ENCODE data around the gene NKTR. TPM values are rescaled to one million over a fixed set of nuclear protein-coding genes. Genes with fewer than 3 reads are reported as not detected.

Gene NKTR
- total RNA-seq, 1 donor from 2014 or later, result 80.9 TPM

DNA sequence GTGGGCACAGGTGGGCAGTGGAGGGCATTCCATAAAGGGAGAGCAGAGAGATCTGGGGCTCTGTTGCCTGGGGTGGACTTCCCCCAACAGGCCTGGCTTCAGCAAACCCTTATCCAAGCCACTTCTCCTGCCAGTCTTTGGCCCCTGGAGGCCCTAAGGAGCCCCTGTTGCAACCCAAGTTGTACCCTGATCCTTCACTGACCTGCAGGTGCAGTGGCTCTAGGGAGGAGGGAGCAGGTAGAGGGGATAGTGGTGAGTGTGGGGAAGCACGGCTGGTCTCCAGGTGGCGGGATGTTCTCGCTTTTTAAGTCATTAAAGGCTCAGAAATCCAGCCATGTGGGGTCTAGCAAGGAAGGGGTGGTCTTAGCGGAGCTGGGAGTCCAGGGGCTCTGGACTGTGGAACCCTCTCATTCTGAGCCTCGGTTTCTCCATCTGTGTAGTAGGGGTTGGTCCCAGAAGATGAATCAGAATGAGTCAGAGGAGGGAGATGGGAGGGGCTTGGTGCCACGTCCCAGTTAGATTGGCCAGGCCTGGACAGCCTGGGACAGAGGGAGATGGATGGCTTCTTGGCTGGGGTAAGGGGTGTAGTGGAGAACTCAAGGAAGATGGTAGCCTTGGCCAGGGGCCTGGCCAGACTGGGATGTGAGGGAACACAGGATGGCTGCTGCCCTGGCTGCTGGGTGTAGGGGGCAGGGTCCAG is 55.6 kb downstream of the NKTR start:
- Mint-ChIP-seq H3K27ac (no peak overlapping the region), H3K27me3 (peaks cover 5% of the 10 kb centered on the region), H3K36me3 (ENCODE audit: low read depth) (no peaks in the 10 kb centered on the region), H3K4me3 (peak overlapping the region; percentile 17), H3K9me3 (no peaks in the 10 kb centered on the region), H3K4me1 (peaks cover 19% of the 10 kb centered on the region)
- DNase-seq, result no peak
- intact Hi-C loops (cut with micrococcal nuclease), result no loop called here

DNA sequence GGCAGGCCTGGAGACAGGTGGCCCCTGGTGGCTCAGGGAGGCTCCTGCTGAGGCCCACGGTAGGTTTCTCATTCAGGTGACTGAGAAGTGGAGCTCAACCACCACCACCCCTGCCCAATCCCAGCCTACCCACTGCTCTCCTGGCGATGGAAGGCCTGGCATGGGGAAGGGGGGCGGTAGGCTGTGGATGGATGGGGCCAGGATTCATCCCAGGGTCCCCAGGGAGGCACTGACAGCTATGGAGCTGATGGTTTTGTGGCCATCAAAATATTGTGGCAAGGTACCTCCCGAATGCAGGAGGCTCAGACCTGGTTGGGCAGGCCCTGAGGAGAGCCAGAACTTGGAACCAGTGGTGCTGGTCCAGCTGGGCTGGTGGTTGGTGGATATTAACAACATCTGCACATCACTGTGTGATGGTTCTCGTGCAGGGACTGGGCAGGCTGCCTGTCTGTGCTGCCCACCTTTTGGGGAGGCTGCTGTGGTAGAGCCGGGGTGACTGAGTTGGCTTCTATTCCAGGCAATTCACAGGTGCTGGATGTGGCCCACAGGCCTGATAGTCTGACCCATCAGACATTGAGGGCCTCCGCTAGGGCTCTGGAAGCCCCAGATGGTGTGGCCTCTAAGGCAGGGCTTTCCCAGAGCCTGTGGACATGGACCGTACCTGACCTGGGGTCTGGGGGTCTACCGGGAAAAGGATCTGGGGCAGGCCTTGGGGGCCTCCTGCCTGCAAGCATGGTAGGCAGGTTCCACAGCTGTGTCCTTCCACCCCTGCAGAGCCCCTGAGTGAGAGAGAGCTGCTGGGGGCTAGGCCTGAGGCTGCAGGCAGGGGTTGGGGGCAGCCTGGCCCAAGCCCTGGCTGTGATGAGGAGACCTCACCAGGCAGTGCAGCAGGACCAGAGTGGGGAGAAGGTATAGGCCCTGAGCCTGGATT is 56.5 kb downstream of the NKTR start:
- no peak for DNase-seq
- Mint-ChIP-seq H3K9me3 (no peaks in the 10 kb centered on the region), H3K4me1 (peaks cover 18% of the 10 kb centered on the region), H3K27me3 (peaks cover 5% of the 10 kb centered on the region), H3K36me3 (ENCODE audit: low read depth) (no peaks in the 10 kb centered on the region), H3K4me3 (peak overlapping the region; percentile 17), H3K27ac (no peak overlapping the region)
- intact Hi-C loops (cut with micrococcal nuclease), result no loop called here

DNA sequence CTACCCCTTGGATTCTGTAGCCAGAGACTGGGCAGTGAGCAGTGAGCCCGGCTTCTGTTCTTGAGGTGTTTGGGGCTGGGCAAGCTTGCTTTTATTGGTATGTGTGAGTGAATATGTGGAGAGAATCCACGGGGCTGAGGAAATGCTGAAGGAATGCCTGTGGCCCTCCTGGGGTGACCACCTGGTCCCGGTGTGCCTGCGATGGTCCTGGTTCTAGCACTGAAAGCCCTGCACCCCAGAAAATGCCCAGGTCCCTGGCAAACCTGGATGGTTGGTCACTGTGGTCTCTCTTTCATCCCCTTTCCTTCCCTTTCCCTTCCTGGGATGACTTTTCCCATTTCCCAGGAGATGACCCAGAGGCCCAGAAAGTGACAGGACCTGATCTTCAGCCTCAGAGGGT is 57.2 kb downstream of the NKTR start:
- Mint-ChIP-seq H3K4me3 (no peak overlapping the region), H3K36me3 (ENCODE audit: low read depth) (no peaks in the 10 kb centered on the region), H3K4me1 (peaks cover 11% of the 10 kb centered on the region), H3K9me3 (no peaks in the 10 kb centered on the region), H3K27ac (no peak overlapping the region), H3K27me3 (peaks cover 5% of the 10 kb centered on the region)
- intact Hi-C loops (cut with micrococcal nuclease), result no loop called here
- DNase-seq, result no peak

DNA sequence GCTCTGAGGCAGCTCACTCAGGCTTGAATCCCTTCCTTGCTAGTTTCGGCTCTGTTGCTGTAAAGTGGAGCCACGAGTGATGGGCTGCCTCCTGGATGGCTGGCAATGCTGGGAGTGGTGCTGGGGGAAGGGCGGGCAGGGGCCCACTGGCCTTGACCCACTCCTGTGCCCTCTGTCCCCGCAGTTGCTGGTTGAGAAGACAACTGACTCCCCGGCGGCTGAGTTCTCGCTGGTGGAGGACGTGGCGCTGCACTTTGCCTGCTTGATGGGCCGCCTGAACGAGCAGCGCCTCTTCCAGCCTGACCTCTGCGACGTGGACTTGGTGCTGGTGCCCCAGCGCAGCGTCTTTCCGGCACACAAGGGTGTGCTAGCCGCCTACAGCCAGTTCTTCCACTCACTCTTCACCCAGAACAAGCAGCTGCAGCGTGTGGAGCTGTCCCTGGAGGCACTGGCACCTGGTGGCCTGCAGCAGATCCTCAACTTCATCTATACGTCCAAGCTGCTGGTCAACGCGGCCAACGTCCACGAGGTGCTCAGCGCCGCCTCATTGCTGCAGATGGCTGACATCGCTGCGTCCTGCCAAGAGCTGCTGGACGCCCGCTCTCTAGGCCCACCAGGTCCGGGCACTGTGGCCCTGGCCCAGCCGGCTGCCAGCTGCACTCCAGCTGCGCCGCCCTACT is 57.7 kb downstream of the NKTR start:
- Mint-ChIP-seq H3K4me1 (peaks cover 6% of the 10 kb centered on the region), H3K27ac (no peak overlapping the region), H3K4me3 (no peak overlapping the region), H3K9me3 (no peaks in the 10 kb centered on the region), H3K27me3 (peaks cover 5% of the 10 kb centered on the region), H3K36me3 (ENCODE audit: low read depth) (no peaks in the 10 kb centered on the region)
- intact Hi-C loops (cut with micrococcal nuclease), result no loop called here
- no peak for DNase-seq

DNA sequence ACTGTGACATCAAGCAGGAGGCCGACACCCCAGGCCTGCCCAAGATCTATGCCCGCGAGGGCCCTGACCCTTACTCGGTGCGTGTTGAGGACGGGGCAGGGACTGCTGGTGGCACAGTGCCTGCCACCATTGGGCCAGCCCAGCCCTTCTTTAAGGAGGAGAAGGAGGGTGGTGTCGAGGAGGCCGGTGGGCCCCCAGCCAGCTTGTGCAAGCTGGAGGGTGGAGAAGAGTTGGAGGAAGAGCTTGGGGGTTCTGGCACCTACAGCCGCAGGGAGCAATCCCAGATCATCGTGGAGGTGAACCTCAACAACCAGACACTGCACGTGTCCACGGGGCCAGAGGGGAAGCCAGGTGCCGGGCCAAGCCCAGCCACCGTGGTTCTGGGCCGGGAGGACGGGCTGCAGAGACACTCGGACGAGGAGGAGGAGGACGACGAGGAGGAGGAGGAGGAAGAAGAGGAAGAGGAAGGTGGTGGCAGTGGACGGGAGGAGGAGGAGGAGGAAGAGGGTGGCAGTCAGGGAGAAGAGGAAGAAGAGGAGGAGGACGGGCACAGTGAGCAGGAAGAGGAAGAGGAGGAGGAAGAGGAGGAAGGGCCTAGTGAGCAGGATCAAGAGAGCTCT is 58.4 kb downstream of the NKTR start:
- peaks cover 2% of the 10 kb centered on the region for H3K4me1 Mint-ChIP-seq
- intact Hi-C loops (cut with micrococcal nuclease), result no loop called here
- no peak for DNase-seq
- H3K4me3 Mint-ChIP-seq, result no peak overlapping the region
- H3K36me3 Mint-ChIP-seq (ENCODE audit: low read depth), result no peaks in the 10 kb centered on the region
- H3K27ac Mint-ChIP-seq, result no peak overlapping the region
- peaks cover 3% of the 10 kb centered on the region for H3K27me3 Mint-ChIP-seq
- no peaks in the 10 kb centered on the region for H3K9me3 Mint-ChIP-seq

DNA sequence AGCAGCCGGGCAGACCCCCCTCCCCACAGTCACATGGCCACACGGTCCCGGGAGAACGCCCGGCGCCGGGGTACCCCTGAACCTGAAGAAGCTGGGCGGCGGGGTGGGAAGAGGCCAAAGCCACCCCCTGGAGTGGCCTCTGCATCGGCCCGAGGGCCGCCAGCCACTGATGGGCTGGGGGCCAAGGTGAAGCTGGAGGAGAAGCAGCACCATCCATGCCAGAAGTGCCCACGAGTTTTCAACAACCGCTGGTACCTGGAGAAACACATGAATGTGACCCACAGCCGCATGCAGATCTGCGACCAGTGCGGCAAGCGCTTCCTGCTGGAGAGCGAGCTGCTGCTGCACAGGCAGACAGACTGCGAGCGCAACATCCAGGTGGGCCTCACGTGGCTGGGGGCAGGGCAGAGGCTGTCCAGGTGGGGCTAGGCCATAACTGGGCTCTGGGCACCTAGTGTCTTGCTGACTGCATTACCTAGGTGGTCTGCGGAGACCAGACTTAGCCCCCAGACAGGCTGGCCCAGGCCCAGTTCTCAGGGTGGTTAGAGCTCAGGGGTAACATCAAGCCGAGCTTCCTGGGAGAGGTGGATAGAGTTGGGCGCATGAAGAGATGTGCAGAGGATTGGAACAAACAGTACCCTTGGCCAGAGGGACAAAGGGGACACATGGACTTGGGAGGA is 59.1 kb downstream of the NKTR start:
- Mint-ChIP-seq H3K9me3 (no peaks in the 10 kb centered on the region), H3K27ac (no peak overlapping the region), H3K36me3 (ENCODE audit: low read depth) (no peaks in the 10 kb centered on the region), H3K4me3 (no peak overlapping the region), H3K27me3 (peaks cover 3% of the 10 kb centered on the region), H3K4me1 (peaks cover 2% of the 10 kb centered on the region)
- DNase-seq, result no peak
- intact Hi-C loops (cut with micrococcal nuclease), result no loop called here

DNA sequence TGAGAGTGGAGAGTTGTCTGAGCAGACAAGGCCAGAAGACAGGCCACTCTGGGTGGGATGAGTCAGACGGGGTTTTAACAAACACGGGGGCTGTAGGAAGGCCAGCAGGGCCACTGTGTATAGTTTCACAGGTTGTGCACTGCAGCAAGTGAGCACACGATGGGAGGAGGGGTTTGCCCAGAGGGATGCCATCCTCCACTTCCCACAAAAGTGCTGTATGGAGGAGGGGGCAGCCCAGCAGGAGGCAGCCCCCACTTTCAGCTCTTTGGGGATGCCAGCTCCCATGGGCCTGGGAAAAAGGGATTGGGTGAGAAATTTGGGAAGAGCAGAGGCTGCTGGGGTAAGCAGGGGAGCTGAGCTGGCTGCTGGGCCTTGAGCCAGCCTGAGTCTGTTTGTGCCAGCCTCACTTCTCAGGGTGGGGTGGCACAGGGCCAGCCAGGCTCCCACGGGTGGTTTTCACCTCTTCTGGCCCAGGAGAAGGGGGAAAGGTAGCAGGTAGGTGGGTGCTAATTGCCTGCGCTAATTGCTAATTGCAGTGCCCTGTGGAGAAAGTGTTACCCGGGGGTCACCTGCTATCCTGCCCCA is 59.7 kb downstream of the NKTR start:
- Mint-ChIP-seq H3K27me3 (no peaks in the 10 kb centered on the region), H3K4me3 (no peak overlapping the region), H3K36me3 (ENCODE audit: low read depth) (no peaks in the 10 kb centered on the region), H3K4me1 (peaks cover 2% of the 10 kb centered on the region), H3K9me3 (no peaks in the 10 kb centered on the region), H3K27ac (no peak overlapping the region)
- DNase-seq, result no peak
- intact Hi-C loops (cut with micrococcal nuclease), result no loop called here

DNA sequence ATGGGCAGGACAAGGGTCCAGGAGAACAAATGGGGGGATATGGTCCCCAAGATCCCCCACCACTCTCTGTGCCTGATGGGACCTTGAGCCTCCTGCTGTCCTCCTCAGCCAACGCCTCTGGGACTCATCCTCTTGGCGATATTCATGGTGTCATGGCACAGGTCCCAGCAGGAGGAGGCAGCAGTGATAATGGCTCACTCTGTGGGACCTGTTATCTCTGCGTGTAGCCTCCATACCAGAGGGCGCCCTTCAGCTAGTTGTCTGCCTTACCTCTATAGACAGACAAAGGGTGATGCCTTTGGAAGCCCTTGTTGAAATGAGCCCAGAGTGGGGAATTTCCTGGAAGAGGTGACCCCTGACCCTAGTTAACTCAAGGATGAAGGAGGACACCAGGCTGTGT is 60.4 kb downstream of the NKTR start:
- intact Hi-C loops (cut with micrococcal nuclease), result no loop called here
- no peak overlapping the region for H3K27ac Mint-ChIP-seq
- H3K27me3 Mint-ChIP-seq, result no peaks in the 10 kb centered on the region
- DNase-seq, result no peak
- no peaks in the 10 kb centered on the region for H3K36me3 Mint-ChIP-seq (ENCODE audit: low read depth)
- no peak overlapping the region for H3K4me3 Mint-ChIP-seq
- peaks cover 2% of the 10 kb centered on the region for H3K4me1 Mint-ChIP-seq
- no peaks in the 10 kb centered on the region for H3K9me3 Mint-ChIP-seq

DNA sequence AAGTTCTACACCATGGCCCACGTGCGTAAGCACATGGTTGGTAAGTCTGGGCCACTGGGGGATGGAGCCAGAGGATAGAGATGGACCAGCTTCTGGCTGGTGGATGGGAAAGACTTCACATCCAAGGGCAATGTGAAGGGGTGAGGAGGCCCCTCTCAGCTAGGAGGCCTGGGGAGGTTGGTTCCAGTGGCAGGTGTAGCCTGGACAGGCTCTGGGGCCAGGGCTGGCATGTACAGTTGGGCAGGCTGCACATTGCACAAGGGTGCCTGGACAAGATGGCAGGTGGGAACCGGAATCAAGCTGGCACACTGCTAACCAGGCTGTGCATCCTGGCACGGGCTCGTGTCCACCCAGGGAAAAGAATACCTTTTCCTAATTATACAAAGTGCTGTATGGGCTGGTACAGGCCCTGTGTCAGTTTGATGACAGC is 61.1 kb downstream of the NKTR start:
- Mint-ChIP-seq H3K36me3 (ENCODE audit: low read depth) (no peaks in the 10 kb centered on the region), H3K27me3 (no peaks in the 10 kb centered on the region), H3K27ac (no peak overlapping the region), H3K4me1 (no peaks in the 10 kb centered on the region), H3K4me3 (no peak overlapping the region), H3K9me3 (no peaks in the 10 kb centered on the region)
- no peak for DNase-seq
- intact Hi-C loops (cut with micrococcal nuclease), result no loop called here

DNA sequence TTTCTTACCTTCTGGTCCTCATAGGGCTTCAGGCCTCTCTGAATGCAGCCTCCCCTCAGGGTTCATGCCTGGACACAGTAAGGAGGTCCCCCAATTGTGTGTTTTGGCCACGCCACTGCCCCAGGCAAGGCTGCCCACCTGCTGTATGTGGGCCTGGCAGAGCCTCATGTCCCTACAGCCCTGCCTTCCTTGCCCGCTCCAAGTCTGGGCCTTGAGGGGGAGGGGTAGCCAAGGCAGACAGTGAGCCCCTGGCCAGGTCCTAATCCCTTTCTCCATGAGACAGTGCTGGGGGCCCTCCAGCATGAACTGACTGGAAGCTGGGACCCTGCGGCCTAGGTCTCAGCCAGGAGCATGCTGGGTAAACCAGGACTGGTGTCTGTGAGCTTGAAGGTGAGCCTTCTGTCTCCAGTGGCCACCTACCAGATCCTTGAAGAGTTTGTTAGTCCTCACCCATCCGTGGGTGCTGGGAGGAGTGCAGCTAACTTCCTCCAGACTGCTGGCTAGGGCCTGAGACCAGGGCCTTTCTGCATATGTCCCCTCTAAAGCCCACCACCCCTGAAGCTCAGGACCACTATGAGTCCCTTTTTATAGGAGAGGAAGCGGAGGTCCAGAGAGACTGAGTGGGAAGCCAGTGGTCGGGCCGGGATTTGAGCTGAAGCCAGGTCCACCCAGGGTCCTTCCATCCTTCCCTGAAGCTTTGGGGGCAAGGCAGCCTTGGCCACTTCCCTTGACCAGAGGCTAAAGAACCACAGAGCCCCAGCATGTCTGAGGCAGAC is 61.7 kb downstream of the NKTR start:
- DNase-seq, result no peak
- Mint-ChIP-seq H3K36me3 (ENCODE audit: low read depth) (no peaks in the 10 kb centered on the region), H3K9me3 (no peaks in the 10 kb centered on the region), H3K27me3 (no peaks in the 10 kb centered on the region), H3K4me3 (no peak overlapping the region), H3K27ac (no peak overlapping the region), H3K4me1 (no peaks in the 10 kb centered on the region)
- intact Hi-C loops (cut with micrococcal nuclease), result no loop called here

DNA sequence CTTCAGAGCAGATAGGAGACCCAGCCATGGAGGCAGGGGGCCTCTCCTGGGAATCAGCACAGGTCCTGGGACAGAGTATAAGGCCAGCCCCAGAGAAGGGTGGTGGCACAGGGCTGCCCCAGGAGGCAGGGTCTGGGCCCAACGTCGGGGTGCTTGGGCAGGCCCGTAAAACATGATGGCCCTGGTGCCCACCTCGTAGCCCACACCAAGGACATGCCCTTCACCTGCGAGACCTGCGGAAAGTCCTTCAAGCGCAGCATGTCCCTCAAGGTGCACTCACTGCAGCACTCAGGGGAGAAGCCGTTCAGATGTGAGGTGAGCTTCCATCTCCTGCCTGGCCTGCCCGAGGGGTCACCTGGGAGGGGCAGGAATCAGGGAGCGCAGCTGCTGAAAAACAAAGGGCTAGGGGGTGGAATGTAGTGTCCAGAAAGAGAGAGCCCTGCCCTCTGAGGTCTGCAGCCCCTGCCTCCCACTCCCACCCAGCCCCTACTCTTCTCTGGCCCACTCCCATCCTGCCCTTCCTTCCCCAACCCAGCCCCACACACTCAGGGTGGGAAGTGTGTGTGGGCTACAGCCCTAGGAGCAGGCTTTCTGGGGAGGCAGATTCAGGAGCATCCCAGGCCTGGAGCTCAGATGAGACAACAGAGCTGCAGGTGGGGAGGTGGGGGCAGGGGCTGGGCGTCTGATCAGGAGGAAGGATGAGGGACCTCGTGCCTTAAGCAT is 62.5 kb downstream of the NKTR start:
- Mint-ChIP-seq H3K4me1 (no peaks in the 10 kb centered on the region), H3K36me3 (ENCODE audit: low read depth) (no peaks in the 10 kb centered on the region), H3K4me3 (no peak overlapping the region), H3K27me3 (no peaks in the 10 kb centered on the region), H3K9me3 (no peaks in the 10 kb centered on the region), H3K27ac (no peak overlapping the region)
- DNase-seq, result no peak
- intact Hi-C loops (cut with micrococcal nuclease), result no loop called here
